Thymus (tissue), 11 donors: ENCODE measurements around the gene CUL2. TPM values are rescaled to one million over a fixed set of nuclear protein-coding genes. Genes with fewer than 3 reads are reported as not detected.
"Not testable (repeated sequence)": the region's sequence is repeated elsewhere in the genome, so short reads cannot be mapped to it uniquely, and the experiment has no call there.

ENCODE experiments used
- DNase-seq, 9 donors: peaks; one replicate each; pipeline ENCODE4 v3.0.0-alpha.2; 2013; ENCODE audit warnings: low spot score in 9 of 9, low read depth in 6 of 9, missing footprints in 1 of 9
- H3K27ac ChIP-seq, 2 donors: one replicate each; pipeline ENCODE4 v1.5.1; 2013; ENCODE audit warnings: control low read depth in 1 of 2, low read depth in 1 of 2, low read length in 1 of 2, mild to moderate bottlenecking in 1 of 2, moderate library complexity in 1 of 2
- H3K27me3 ChIP-seq, 2 donors: one replicate each; pipeline ENCODE4 v1.5.1; 2013; ENCODE audit warnings: low read length in 1 of 2; ENCODE audit not compliant: control insufficient read depth in 2 of 2, insufficient read depth in 1 of 2
- H3K36me3 ChIP-seq, 2 donors: one replicate each; pipeline ENCODE4 v1.5.1; 2013; ENCODE audit warnings: low read length in 1 of 2, mild to moderate bottlenecking in 1 of 2, moderate library complexity in 1 of 2; ENCODE audit not compliant: control insufficient read depth in 2 of 2, insufficient read depth in 2 of 2
- H3K4me1 ChIP-seq, 2 donors: one replicate each; pipeline ENCODE4 v1.5.1; 2013; ENCODE audit warnings: low read length in 2 of 2; ENCODE audit not compliant: control insufficient read depth in 2 of 2, insufficient read depth in 2 of 2
- H3K4me3 ChIP-seq, 2 donors: one replicate each; pipeline ENCODE4 v1.5.1; 2013; ENCODE audit warnings: low read length in 2 of 2, control low read depth in 1 of 2, mild to moderate bottlenecking in 1 of 2
- H3K9me3 ChIP-seq, 2 donors: one replicate each; pipeline ENCODE4 v1.5.1; 2013; ENCODE audit warnings: low read length in 1 of 2, mild to moderate bottlenecking in 1 of 2; ENCODE audit not compliant: control insufficient read depth in 2 of 2, insufficient read depth in 1 of 2
- WGBS: extraction: QIAGEN DNeasy Blood & Tissue Kit; methylation state at CpG from one replicate; pipeline ENCODE4 v1.1.7; 2013; 5-methylcytosine and 5-hydroxymethylcytosine counted together
- polyA plus RNA-seq: library from polyadenylated mRNA; stranded (reverse); fragments of 200-250 nt; gene quantifications from one replicate; pipeline ENCODE4 v1.2.3, GENCODE V29; 2013
- total RNA-seq: library from RNA; stranded (reverse); fragments of 120-200 nt; gene quantifications from one replicate; pipeline ENCODE4 v1.2.4, GENCODE V29; 2013
- donor health status: healthy.

The CUL2 gene
- total and polyA plus RNA-seq, 2 donors: 17.0 to 23.1 TPM

GRCh38 chr10:34973121-34973520, 117.0 kb downstream of the CUL2 start:
- not testable (repeated sequence) for H3K36me3 ChIP-seq, H3K27me3 ChIP-seq, DNase-seq, H3K27ac ChIP-seq, H3K4me1 ChIP-seq, H3K4me3 ChIP-seq
- peaks cover 0 to 14% of the 10 kb centered on the region in 2 donors for H3K9me3 ChIP-seq
- 81% methylated on average over 9 of the region's 9 CpGs for WGBS

DNA sequence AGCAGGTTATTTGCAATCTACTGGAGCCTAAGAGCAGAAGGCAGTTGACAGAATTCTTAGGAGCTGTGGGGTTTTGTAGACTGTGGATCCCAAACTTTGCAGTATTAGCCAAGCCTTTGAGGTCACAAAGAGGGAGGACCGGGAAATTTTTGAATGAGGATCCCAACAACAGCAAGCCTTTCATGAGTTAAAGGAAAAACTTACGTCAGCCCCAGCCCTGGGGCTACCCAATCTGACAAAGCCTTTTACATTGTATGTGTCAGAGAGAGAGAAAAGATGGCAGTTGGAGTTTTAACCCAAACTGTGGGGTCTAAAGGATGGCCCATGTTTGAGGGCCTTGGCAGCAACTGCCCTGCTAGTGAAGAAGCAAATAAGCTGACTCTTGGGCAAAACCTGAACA, 117.5 kb downstream of the CUL2 start:
- H3K36me3 ChIP-seq, H3K27ac ChIP-seq, H3K4me3 ChIP-seq, DNase-seq, H3K27me3 ChIP-seq, H3K4me1 ChIP-seq: not testable (repeated sequence)
- WGBS: 76% methylated on average over 2 of the region's 2 CpGs
- peaks cover 0 to 14% of the 10 kb centered on the region in 2 donors for H3K9me3 ChIP-seq

- H3K27ac ChIP-seq, H3K4me3 ChIP-seq, H3K27me3 ChIP-seq, H3K4me1 ChIP-seq, DNase-seq, H3K36me3 ChIP-seq: not testable (repeated sequence)
- peaks cover 0 to 14% of the 10 kb centered on the region in 2 donors for H3K9me3 ChIP-seq
- 91% methylated on average over 12 of the region's 12 CpGs for WGBS
Observed at GRCh38 chr10:34971606-34972334, 118.4 kb downstream of the CUL2 start.

- no peaks in the 10 kb centered on the region for H3K27me3 ChIP-seq
- H3K27ac ChIP-seq: no peak overlapping the region
- H3K36me3 ChIP-seq: no peaks in the 10 kb centered on the region
- no peak for DNase-seq
- H3K9me3 ChIP-seq: no peaks in the 10 kb centered on the region
- H3K4me1 ChIP-seq: peaks cover 0 to 3% of the 10 kb centered on the region in 2 donors
- 95% methylated on average over 17 of the region's 17 CpGs for WGBS
- no peak overlapping the region for H3K4me3 ChIP-seq
Observed at GRCh38 chr10:34969171-34969570, 121.0 kb downstream of the CUL2 start.

- 93% methylated on average over 14 of the region's 14 CpGs for WGBS
- no peak for DNase-seq
- Histone ChIP-seq H3K4me3 (no peak overlapping the region), H3K27me3 (no peaks in the 10 kb centered on the region), H3K4me1 (peaks cover 0 to 3% of the 10 kb centered on the region in 2 donors), H3K9me3 (no peaks in the 10 kb centered on the region), H3K36me3 (no peaks in the 10 kb centered on the region), H3K27ac (no peak overlapping the region)
Observed at GRCh38 chr10:34967335-34967880, 122.7 kb downstream of the CUL2 start.

DNA sequence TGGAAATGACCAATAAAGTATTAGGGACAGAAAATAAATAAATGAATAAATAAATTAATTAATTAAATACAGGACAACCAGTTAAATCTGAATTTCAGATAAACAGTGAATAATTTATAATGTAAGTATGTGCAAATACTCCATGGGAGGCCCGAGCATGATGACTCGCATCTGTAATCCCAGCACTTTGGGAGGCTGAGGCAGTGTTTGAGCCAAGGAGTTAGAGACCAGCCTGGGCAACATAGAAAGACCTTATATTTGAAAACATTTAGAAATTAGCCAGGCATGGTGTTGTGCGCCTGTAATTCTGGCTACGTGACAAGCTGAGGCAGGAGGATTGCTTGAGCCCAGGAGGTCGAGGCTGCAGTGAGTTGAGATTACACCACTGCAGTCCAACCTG, 123.7 kb downstream of the CUL2 start:
- Histone ChIP-seq H3K27ac (no peak overlapping the region), H3K36me3 (no peaks in the 10 kb centered on the region), H3K27me3 (no peaks in the 10 kb centered on the region), H3K4me3 (no peak overlapping the region), H3K9me3 (no peaks in the 10 kb centered on the region), H3K4me1 (no peaks in the 10 kb centered on the region)
- no peak for DNase-seq
- 96% methylated on average over 5 of the region's 5 CpGs for WGBS

DNA sequence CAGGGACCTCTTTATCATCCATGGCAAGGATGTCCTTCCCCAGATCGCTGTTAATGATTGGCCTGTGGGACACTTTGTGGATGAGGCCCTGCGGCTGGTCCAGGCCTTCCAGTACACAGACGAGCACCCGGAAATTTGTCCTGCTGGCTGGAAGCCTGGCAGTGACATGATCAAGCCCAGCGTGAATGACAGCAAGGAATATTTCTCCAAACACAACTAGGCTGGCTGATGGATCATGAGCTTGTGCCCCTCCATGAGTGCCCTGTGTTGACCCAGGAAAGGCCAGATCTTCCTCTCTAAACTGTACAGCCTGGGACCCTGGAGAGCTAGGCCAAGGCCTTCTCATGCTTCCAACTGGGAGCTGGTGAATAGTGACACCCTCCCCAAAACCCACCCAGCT, 124.1 kb downstream of the CUL2 start:
- H3K4me1 ChIP-seq: no peaks in the 10 kb centered on the region
- no peak for DNase-seq
- H3K4me3 ChIP-seq: no peak overlapping the region
- H3K9me3 ChIP-seq: no peaks in the 10 kb centered on the region
- 98% methylated on average over 5 of the region's 5 CpGs for WGBS
- no peaks in the 10 kb centered on the region for H3K27me3 ChIP-seq
- H3K36me3 ChIP-seq: no peaks in the 10 kb centered on the region
- H3K27ac ChIP-seq: no peak overlapping the region

- WGBS: 99% methylated on average over 13 of the region's 13 CpGs
- Histone ChIP-seq H3K9me3 (no peaks in the 10 kb centered on the region), H3K4me3 (no peak overlapping the region), H3K4me1 (no peaks in the 10 kb centered on the region), H3K27ac (no peak overlapping the region), H3K36me3 (no peaks in the 10 kb centered on the region), H3K27me3 (no peaks in the 10 kb centered on the region)
- no peak for DNase-seq
Observed at GRCh38 chr10:34964166-34964800, 125.9 kb downstream of the CUL2 start.

GRCh38 chr10:34962866-34963265, 127.3 kb downstream of the CUL2 start:
- Histone ChIP-seq H3K4me3 (no peak overlapping the region), H3K27me3 (no peaks in the 10 kb centered on the region), H3K27ac (no peak overlapping the region), H3K36me3 (no peaks in the 10 kb centered on the region), H3K9me3 (no peaks in the 10 kb centered on the region), H3K4me1 (no peaks in the 10 kb centered on the region)
- no peak for DNase-seq
- 96% methylated on average over 2 of the region's 2 CpGs for WGBS
